HUES6 (cell line): Measurements from ENCODE around the gene TEP1.
"Not testable (repeated sequence)": the region's sequence is repeated elsewhere in the genome, so short reads cannot be mapped to it uniquely, and the experiment has no call there.

Source experiments
- H3K27ac ChIP-seq: 2 replicates; pipeline ENCODE4 v1.7.0; 2013; ENCODE audit warnings: low read depth, mild to moderate bottlenecking, low read length, inconsistent platforms
- H3K27me3 ChIP-seq: 2 replicates; pipeline ENCODE4 v1.6.1; 2013; ENCODE audit warnings: low read length; ENCODE audit not compliant: control insufficient read depth, insufficient read depth
- H3K36me3 ChIP-seq: 2 replicates; pipeline ENCODE4 v1.6.1; 2013; ENCODE audit warnings: low read length; ENCODE audit not compliant: control insufficient read depth, insufficient read depth
- H3K4me1 ChIP-seq: 2 replicates; pipeline ENCODE4 v1.6.1; 2013; ENCODE audit warnings: low read length; ENCODE audit not compliant: control insufficient read depth, insufficient read depth
- H3K4me3 ChIP-seq: 2 replicates; pipeline ENCODE4 v1.5.1; 2013; ENCODE audit warnings: low read depth, low read length
- H3K9ac ChIP-seq: one replicate; pipeline ENCODE4 v1.6.1; 2013; ENCODE audit warnings: mild to moderate bottlenecking, low read length
- H3K9me3 ChIP-seq: 2 replicates; pipeline ENCODE4 v1.6.1; 2013; ENCODE audit warnings: low read depth, low read length; ENCODE audit not compliant: control insufficient read depth, insufficient read depth

Gene TEP1

DNA sequence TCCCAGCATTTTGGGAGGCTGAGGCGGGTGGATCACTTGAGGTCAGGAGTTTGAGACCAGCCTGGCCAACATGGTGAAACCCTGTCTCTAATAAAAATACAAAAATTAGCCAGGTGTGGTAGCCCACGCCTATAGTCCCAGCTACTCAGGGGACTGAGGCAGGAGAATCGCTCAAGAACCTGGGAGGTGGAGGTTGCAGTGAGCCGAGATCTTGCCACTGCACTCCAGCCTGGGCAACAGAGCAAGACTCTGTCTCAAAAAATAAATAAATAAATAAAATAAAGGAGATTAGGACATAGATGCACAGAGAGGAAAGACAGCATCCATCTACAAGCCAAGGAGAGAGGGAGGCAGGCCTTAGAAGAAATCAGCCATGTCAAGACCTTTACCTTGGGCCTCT, 72.3 kb downstream of the TEP1 start:
- not testable (repeated sequence) for H3K9ac ChIP-seq, H3K4me3 ChIP-seq, H3K27ac ChIP-seq, H3K27me3 ChIP-seq, H3K9me3 ChIP-seq, H3K4me1 ChIP-seq
- peaks cover 14% of the 10 kb centered on the region for H3K36me3 ChIP-seq

- Histone ChIP-seq H3K27ac (no peak overlapping the region), H3K36me3 (peaks cover 21% of the 10 kb centered on the region), H3K9ac (no peak overlapping the region)
These were observed 79.3 kb downstream of the TEP1 start for GRCh38 chr14:20334017-20334416.

GRCh38 chr14:20333494-20333841, 79.8 kb downstream of the TEP1 start:
- Histone ChIP-seq H3K36me3 (peaks cover 26% of the 10 kb centered on the region), H3K27me3 (no peaks in the 10 kb centered on the region), H3K4me1 (peaks cover 8% of the 10 kb centered on the region; the same call in 1 of the 2 replicates), H3K4me3 (peak overlapping the region; percentile 92), H3K27ac (peak overlapping the region; percentile 63; the same call in 1 of the 2 replicates), H3K9me3 (no peaks in the 10 kb centered on the region), H3K9ac (peak overlapping the region; percentile 20)

More at GRCh38 chr14:20334017-20334416, 79.3 kb downstream of the TEP1 start:
- H3K4me3 ChIP-seq = no peak overlapping the region
- H3K9me3 ChIP-seq = no peaks in the 10 kb centered on the region
- peaks cover 8% of the 10 kb centered on the region; the same call in 1 of the 2 replicates for H3K4me1 ChIP-seq
- no peaks in the 10 kb centered on the region for H3K27me3 ChIP-seq

GRCh38 chr14:20332788-20333493, 80.4 kb downstream of the TEP1 start, which contains the start of gene CCNB1IP1:
CCNB1IP1 (minus strand) TSS chr14:20333279; CDS start chr14:20316523, 16,756 bp downstream.
- Histone ChIP-seq H3K9ac (peak within 1 kb of the TSS; percentile 97), H3K9me3 (no peaks in the 10 kb centered on the region), H3K36me3 (peaks cover 32% of the 10 kb centered on the region), H3K4me1 (peaks cover 8% of the 10 kb centered on the region; the same call in 1 of the 2 replicates), H3K27ac (peak within 1 kb of the TSS; percentile 89), H3K4me3 (peak within 1 kb of the TSS; percentile 92), H3K27me3 (no peaks in the 10 kb centered on the region)

DNA sequence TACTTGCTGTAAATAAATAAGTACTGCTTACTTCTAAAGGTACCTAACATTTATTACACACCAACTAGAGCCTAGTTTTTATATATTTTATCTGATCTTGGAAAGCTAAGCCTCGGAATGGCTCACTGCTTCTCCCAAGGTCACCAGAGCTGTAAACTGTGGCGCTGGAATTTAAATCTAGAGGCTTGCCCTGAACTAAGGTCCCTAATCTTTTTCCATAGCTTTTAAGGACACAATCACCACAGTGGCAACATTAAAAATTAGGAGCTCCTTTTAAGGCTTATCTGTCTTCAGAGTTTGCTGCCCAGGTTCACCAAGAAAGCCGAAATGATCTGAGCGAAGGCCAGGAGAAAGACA, 80.9 kb downstream of the TEP1 start:
- Histone ChIP-seq H3K4me3 (peak overlapping the region; percentile 92), H3K4me1 (peaks cover 11% of the 10 kb centered on the region; the same call in 1 of the 2 replicates), H3K9me3 (no peaks in the 10 kb centered on the region), H3K9ac (peak overlapping the region; percentile 97), H3K27me3 (no peaks in the 10 kb centered on the region), H3K27ac (peak overlapping the region; percentile 89), H3K36me3 (peaks cover 37% of the 10 kb centered on the region)

DNA sequence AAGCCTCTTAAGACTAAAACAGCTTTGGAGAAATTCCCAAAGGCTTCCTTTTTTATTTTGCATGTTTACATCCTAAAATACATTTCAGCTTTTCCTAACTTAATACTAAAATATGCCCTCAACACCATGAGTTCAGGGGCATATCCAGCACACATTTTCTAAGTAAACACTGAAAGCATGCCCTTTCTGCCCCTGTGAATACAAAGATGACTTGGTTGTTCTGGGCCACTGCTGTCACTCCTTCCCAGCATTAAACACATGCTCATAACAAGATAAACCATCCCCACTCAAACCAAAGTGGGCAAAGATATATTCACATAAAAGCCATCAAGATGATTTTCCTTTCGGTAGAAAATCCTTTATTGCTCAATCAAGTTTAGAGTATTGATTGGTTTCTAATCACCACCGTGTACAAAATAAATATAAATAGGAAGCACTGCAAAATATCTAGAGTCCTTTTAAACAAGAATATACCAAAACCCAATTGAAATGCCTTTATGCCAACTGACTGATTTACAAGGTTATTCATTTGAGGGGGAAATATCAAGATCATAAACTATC, 82.2 kb downstream of the TEP1 start:
- Histone ChIP-seq H3K27me3 (no peaks in the 10 kb centered on the region), H3K4me1 (peaks cover 11% of the 10 kb centered on the region; the same call in 1 of the 2 replicates), H3K4me3 (peak overlapping the region; percentile 92), H3K9me3 (no peaks in the 10 kb centered on the region), H3K36me3 (peaks cover 49% of the 10 kb centered on the region), H3K27ac (peak overlapping the region; percentile 31; the same call in 1 of the 2 replicates), H3K9ac (peak overlapping the region; percentile 63)

GRCh38 chr14:20329355-20329754, 83.9 kb downstream of the TEP1 start:
- Histone ChIP-seq H3K4me1 (peaks cover 11% of the 10 kb centered on the region; the same call in 1 of the 2 replicates), H3K9ac (no peak overlapping the region), H3K4me3 (no peak overlapping the region), H3K36me3 (peaks cover 65% of the 10 kb centered on the region), H3K27ac (no peak overlapping the region), H3K9me3 (no peaks in the 10 kb centered on the region), H3K27me3 (no peaks in the 10 kb centered on the region)

DNA sequence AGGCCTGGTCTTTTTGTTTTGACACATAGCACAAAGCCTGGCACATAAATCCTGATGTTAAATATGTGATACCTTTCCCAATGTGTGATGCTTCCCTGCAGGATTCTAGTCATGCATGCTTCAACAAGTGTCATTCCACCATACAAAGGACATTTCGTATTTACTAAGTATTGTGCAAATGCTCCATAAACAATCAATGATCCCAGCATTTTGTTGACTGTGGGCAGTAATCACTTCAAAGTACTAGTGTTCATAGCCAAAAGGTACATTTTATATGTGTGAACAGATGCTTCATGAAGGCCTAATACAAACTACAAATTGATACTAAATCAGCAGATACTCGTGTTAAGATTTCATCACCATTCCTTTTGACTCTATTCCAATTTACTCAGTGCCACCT, 84.6 kb downstream of the TEP1 start:
- no peak overlapping the region for H3K27ac ChIP-seq

GRCh38 chr14:20327005-20327869, 86.1 kb downstream of the TEP1 start:
- Histone ChIP-seq H3K9me3 (no peaks in the 10 kb centered on the region), H3K27me3 (no peaks in the 10 kb centered on the region), H3K27ac (peak overlapping the region; percentile 17; the same call in 1 of the 2 replicates), H3K4me1 (peaks cover 11% of the 10 kb centered on the region; the same call in 1 of the 2 replicates), H3K9ac (no peak overlapping the region), H3K36me3 (peaks cover 79% of the 10 kb centered on the region), H3K4me3 (no peak overlapping the region)

More for the DNA sequence above, 84.6 kb downstream of the TEP1 start:
- Histone ChIP-seq H3K27me3 (no peaks in the 10 kb centered on the region), H3K36me3 (peaks cover 71% of the 10 kb centered on the region), H3K9me3 (no peaks in the 10 kb centered on the region), H3K4me1 (peaks cover 11% of the 10 kb centered on the region; the same call in 1 of the 2 replicates), H3K4me3 (no peak overlapping the region), H3K9ac (no peak overlapping the region)

- H3K36me3 ChIP-seq = peaks cover 98% of the 10 kb centered on the region
- H3K27ac ChIP-seq = no peak overlapping the region
- no peak overlapping the region for H3K4me3 ChIP-seq
- no peak overlapping the region for H3K9ac ChIP-seq
- no peaks in the 10 kb centered on the region for H3K27me3 ChIP-seq
- no peaks in the 10 kb centered on the region for H3K4me1 ChIP-seq
- H3K9me3 ChIP-seq = no peaks in the 10 kb centered on the region
These were observed 95.6 kb downstream of the TEP1 start for GRCh38 chr14:20317720-20318119.
